Transverse colon (tissue), 4 donors: ENCODE measurements around the gene TMEM260. TPM values are rescaled to one million over a fixed set of nuclear protein-coding genes. Genes with fewer than 3 reads are reported as not detected.
"Not testable (repeated sequence)": the region's sequence is repeated elsewhere in the genome, so short reads cannot be mapped to it uniquely, and the experiment has no call there.

Experiments used
- DNase-seq: peaks from one replicate; pipeline ENCODE4 v3.0.0-alpha.2; 2019
- H3K27ac ChIP-seq, 4 donors: fragments of 200-600 bp; sonication (generic); 2 replicates each; pipeline ENCODE4 v1.5.1; 2016 to 2018; ENCODE audit warnings: inconsistent platforms in 4 of 4
- H3K27me3 ChIP-seq: fragments of 200-600 bp; sonication (generic); 2 replicates; pipeline ENCODE4 v1.5.1; 2017; ENCODE audit warnings: inconsistent platforms
- H3K36me3 ChIP-seq, 4 donors: fragments of 200-600 bp; sonication (generic); 2 replicates each; pipeline ENCODE4 v1.5.1; 2017 to 2019; ENCODE audit warnings: inconsistent platforms in 4 of 4
- H3K4me1 ChIP-seq, 4 donors: fragments of 200-600 bp; sonication (generic); 2 replicates each; pipeline ENCODE4 v1.5.1; 2017 to 2020; ENCODE audit warnings: inconsistent platforms in 4 of 4
- H3K4me3 ChIP-seq, 4 donors: fragments of 200-600 bp; sonication (generic); 1 replicate in 1 of 4; 2 replicates in 3 of 4; pipeline versions ENCODE4 v1.5.1 to v1.6.1; 2017 to 2019; ENCODE audit warnings: inconsistent platforms in 4 of 4
- H3K9me3 ChIP-seq, 2 donors: fragments of 200-600 bp; sonication (generic); 2 replicates each; pipeline ENCODE4 v1.5.1; 2017 to 2019; ENCODE audit warnings: inconsistent platforms in 2 of 2
- CTCF ChIP-seq, 5 experiments: fragments of 200-600 bp in 3 of 5; fragments of 450-650 bp in 2 of 5; sonication (generic) in 3 of 5; IDR thresholded peaks; 1 replicate in 2 of 5; 2 replicates in 3 of 5; pipeline ENCODE4 v1.5.1; 2016 to 2017; ENCODE audit warnings: antibody characterized with exemption in 5 of 5, inconsistent platforms in 3 of 5, mild to moderate bottlenecking in 2 of 5, moderate library complexity in 1 of 5
- EP300 ChIP-seq: sonication (generic); formaldehyde crosslinking; IDR thresholded peaks from one replicate; pipeline ENCODE4 v1.6.1; 2017; ENCODE audit warnings: antibody characterized with exemption, low read depth
- POLR2A ChIP-seq: fragments of 450-650 bp; IDR thresholded peaks from one replicate; pipeline ENCODE4 v1.6.1; 2016; ENCODE audit warnings: antibody characterized with exemption, mild to moderate bottlenecking, moderate library complexity
- POLR2AphosphoS5 ChIP-seq, 3 donors: sonication (generic); formaldehyde crosslinking; IDR thresholded peaks; one replicate each; pipeline ENCODE4 v1.6.1; 2016; ENCODE audit warnings: antibody characterized with exemption in 3 of 3
- WGBS, 2 donors: methylation state at CpG; one replicate each; pipeline ENCODE4 v1.1.5; 2018; ENCODE audit warnings: low coverage in 1 of 2; 5-methylcytosine and 5-hydroxymethylcytosine counted together
- in situ Hi-C, 4 donors: fragments of 200-750 bp; cut with MboI; loops; one replicate each; pipeline versions ENCODE4 v1.15.0 to v1.15.1; 2017; ENCODE audit warnings: low sequenced_read_pairs in 3 of 4, low pct_ligation_motif_present in 1 of 4, low pct_unique_long_range_greater_than_20kb in 1 of 4
- intact Hi-C: fragments of 100-400 bp; cut with DNase I; formaldehyde crosslinking; loops from one replicate; pipeline ENCODE4 v1.15.1; 2023; ENCODE audit warnings: low total_unique reads
- total RNA-seq, 4 donors: library from RNA; depleted of rRNA; stranded (reverse); fragments of >200 nt; gene quantifications; one replicate each; pipeline ENCODE4 v1.1.0, GENCODE V29; 2016

The TMEM260 gene
- total RNA-seq, 4 donors from 2014 or later, result 22.9 to 52.7 (median 23.7) TPM

- no peak overlapping the region for H3K4me3 ChIP-seq
- no peak for TF ChIP-seq POLR2A
- TF ChIP-seq CTCF (IDR thresholded peaks at IDR 0.05), result no peak
- no peak for TF ChIP-seq EP300
- TF ChIP-seq POLR2AphosphoS5 (IDR thresholded peaks at IDR 0.05), result no peak
- 77 to 87% methylated on average over 5 to 7 of the region's 7 CpGs for WGBS, 2 donors
- in situ Hi-C loops, result loop anchor here in 1 of 4 donors (25.0 kb wide), 1 partner anchor 646 kb away; no protein-coding TSS in a partner anchor
- H3K9me3 ChIP-seq, result no peaks in the 10 kb centered on the region
- DNase-seq, result no peak
- no peaks in the 10 kb centered on the region for H3K27me3 ChIP-seq
- no peaks in the 10 kb centered on the region for H3K36me3 ChIP-seq
- intact Hi-C loops, result no loop called here
- no peaks in the 10 kb centered on the region for H3K4me1 ChIP-seq
- H3K27ac ChIP-seq, result no peak overlapping the region
Observed at GRCh38 chr14:56666294-56666693, 86.7 kb downstream of the TMEM260 start.

GRCh38 chr14:56666716-56667115 lies 87.1 kb downstream of the TMEM260 start:
- TF ChIP-seq CTCF (IDR thresholded peaks at IDR 0.05), result no peak
- TF ChIP-seq POLR2AphosphoS5 (IDR thresholded peaks at IDR 0.05), result no peak
- no peak for TF ChIP-seq EP300
- no peak for TF ChIP-seq POLR2A

GRCh38 chr14:56667290-56667689 lies 87.7 kb downstream of the TMEM260 start:
- intact Hi-C loops, H3K9me3 ChIP-seq, H3K27ac ChIP-seq, DNase-seq, H3K36me3 ChIP-seq, H3K4me1 ChIP-seq, H3K27me3 ChIP-seq, H3K4me3 ChIP-seq: not testable (repeated sequence)
- 0 to 80% methylated on average over 1 to 7 of the region's 11 CpGs for WGBS, 2 donors
- in situ Hi-C loops, result loop anchor here in 1 of 4 donors (25.0 kb wide), 1 partner anchor 645 kb away; no protein-coding TSS in a partner anchor

More at GRCh38 chr14:56666716-56667115, 87.1 kb downstream of the TMEM260 start:
- Histone ChIP-seq H3K27me3 (no peaks in the 10 kb centered on the region), H3K27ac (no peak overlapping the region), H3K4me3 (no peak overlapping the region), H3K9me3 (no peaks in the 10 kb centered on the region), H3K36me3 (no peaks in the 10 kb centered on the region), H3K4me1 (no peaks in the 10 kb centered on the region)
- in situ Hi-C loops, result loop anchor here in 1 of 4 donors (25.0 kb wide), 1 partner anchor 646 kb away; no protein-coding TSS in a partner anchor
- DNase-seq, result no peak
- 59 to 75% methylated on average over 3 of the region's 3 CpGs for WGBS, 2 donors
- intact Hi-C loops, result no loop called here

- H3K27ac ChIP-seq, result no peak overlapping the region
- H3K36me3 ChIP-seq, result no peaks in the 10 kb centered on the region
- in situ Hi-C loops, result no loop called here
- H3K27me3 ChIP-seq, result no peaks in the 10 kb centered on the region
- DNase-seq, result no peak
- no peaks in the 10 kb centered on the region for H3K9me3 ChIP-seq
- H3K4me1 ChIP-seq, result no peaks in the 10 kb centered on the region
- TF ChIP-seq POLR2AphosphoS5 (IDR thresholded peaks at IDR 0.05), result no peak
- TF ChIP-seq POLR2A, result no peak
- TF ChIP-seq CTCF (IDR thresholded peaks at IDR 0.05), result no peak
- no peak for TF ChIP-seq EP300
- WGBS, 2 donors, result 41 to 60% methylated on average over 4 to 5 of the region's 5 CpGs
- intact Hi-C loops, result no loop called here
- no peak overlapping the region for H3K4me3 ChIP-seq
Observed at GRCh38 chr14:56676042-56676441, 96.4 kb downstream of the TMEM260 start.

- intact Hi-C loops (no loop called here), in situ Hi-C loops (no loop called here)
- no peak for TF ChIP-seq EP300
- TF ChIP-seq POLR2A, result no peak
- no peak for TF ChIP-seq POLR2AphosphoS5 (IDR thresholded peaks at IDR 0.05)
- no peak for TF ChIP-seq CTCF (IDR thresholded peaks at IDR 0.05)
- Histone ChIP-seq H3K9me3 (no peaks in the 10 kb centered on the region), H3K4me3 (no peak overlapping the region), H3K4me1 (no peaks in the 10 kb centered on the region), H3K27me3 (no peaks in the 10 kb centered on the region), H3K27ac (no peak overlapping the region), H3K36me3 (no peaks in the 10 kb centered on the region)
- 73% methylated on average over 2 to 3 of the region's 3 CpGs for WGBS, 2 donors
- DNase-seq, result no peak
Observed at GRCh38 chr14:56678838-56679237, 99.2 kb downstream of the TMEM260 start.
